ENCODE measurements around the gene KIR2DL1. TPM values are rescaled to one million over a fixed set of nuclear protein-coding genes. Genes with fewer than 3 reads are reported as not detected.
"Not testable (repeated sequence)": the region's sequence is repeated elsewhere in the genome, so short reads cannot be mapped to it uniquely, and the experiment has no call there.

The KIR2DL1 gene
- total RNA-seq, 2 experiments from 2014 or later, result not detected

DNA sequence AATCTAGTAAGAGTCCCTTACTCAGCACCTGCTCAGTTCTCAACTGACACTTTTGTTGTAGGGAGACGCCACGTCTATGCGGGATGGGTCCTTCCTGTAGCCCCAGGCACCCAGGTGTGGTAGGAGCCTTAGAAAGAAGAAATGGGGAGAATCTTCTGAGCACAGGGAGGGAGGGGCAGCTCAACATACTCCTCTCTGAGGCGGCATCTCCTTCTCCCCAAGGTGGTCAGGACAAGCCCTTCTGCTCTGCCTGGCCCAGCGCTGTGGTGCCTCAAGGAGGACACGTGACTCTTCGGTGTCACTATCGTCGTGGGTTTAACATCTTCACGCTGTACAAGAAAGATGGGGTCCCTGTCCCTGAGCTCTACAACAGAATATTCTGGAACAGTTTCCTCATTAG lies 35.0 kb downstream of the KIR2DL1 start:
- Mint-ChIP-seq H3K4me1 (ENCODE audit: low read depth) (no peaks in the 10 kb centered on the region), H3K9me3 (peaks cover 4% of the 10 kb centered on the region), H3K4me3 (no peak overlapping the region), H3K36me3 (ENCODE audit: low read depth) (no peaks in the 10 kb centered on the region), H3K27me3 (peaks cover 53% of the 10 kb centered on the region), H3K27ac (no peak overlapping the region)
- Histone ChIP-seq H3K4me3 (ENCODE audit: low read length) (no peak overlapping the region), H3K9me3 (ENCODE audit: control insufficient read depth in 1 of 2, insufficient read depth in 1 of 2, low read length in 2 of 2) (peaks cover 0 to 16% of the 10 kb centered on the region in 2 experiments), H3K4me1 (ENCODE audit: insufficient read depth, low read length) (no peaks in the 10 kb centered on the region), H3K27ac (ENCODE audit: low read depth in 1 of 2, low read length in 2 of 2) (no peak overlapping the region), H3K27me3 (ENCODE audit: control insufficient read depth in 1 of 2, insufficient read depth in 2 of 2, low read length in 2 of 2) (peaks cover 0 to 9% of the 10 kb centered on the region in 2 experiments), H3K36me3 (ENCODE audit: insufficient read depth, low read length) (no peaks in the 10 kb centered on the region)
- ATAC-seq (ENCODE audit: poor library complexity) (no peak), DNase-seq (no peak)
- intact Hi-C loops (cut with DNase I, micrococcal nuclease), result no loop called here
- POLR2A ChIA-PET, result no interaction called here
- TF ChIP-seq, protein P1, sequence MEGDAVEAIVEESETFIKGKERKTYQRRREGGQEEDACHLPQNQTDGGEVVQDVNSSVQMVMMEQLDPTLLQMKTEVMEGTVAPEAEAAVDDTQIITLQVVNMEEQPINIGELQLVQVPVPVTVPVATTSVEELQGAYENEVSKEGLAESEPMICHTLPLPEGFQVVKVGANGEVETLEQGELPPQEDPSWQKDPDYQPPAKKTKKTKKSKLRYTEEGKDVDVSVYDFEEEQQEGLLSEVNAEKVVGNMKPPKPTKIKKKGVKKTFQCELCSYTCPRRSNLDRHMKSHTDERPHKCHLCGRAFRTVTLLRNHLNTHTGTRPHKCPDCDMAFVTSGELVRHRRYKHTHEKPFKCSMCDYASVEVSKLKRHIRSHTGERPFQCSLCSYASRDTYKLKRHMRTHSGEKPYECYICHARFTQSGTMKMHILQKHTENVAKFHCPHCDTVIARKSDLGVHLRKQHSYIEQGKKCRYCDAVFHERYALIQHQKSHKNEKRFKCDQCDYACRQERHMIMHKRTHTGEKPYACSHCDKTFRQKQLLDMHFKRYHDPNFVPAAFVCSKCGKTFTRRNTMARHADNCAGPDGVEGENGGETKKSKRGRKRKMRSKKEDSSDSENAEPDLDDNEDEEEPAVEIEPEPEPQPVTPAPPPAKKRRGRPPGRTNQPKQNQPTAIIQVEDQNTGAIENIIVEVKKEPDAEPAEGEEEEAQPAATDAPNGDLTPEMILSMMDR (IDR thresholded peaks at IDR 0.05), result no peak
- CTCF ChIA-PET, result no interaction called here

- Histone ChIP-seq H3K4me3 (ENCODE audit: low read length) (no peak overlapping the region), H3K36me3 (ENCODE audit: insufficient read depth, low read length) (no peaks in the 10 kb centered on the region), H3K27ac (ENCODE audit: low read depth in 1 of 2, low read length in 2 of 2) (no peak overlapping the region), H3K4me1 (ENCODE audit: insufficient read depth, low read length) (no peaks in the 10 kb centered on the region), H3K9me3 (ENCODE audit: control insufficient read depth in 1 of 2, insufficient read depth in 1 of 2, low read length in 2 of 2) (peaks cover 0 to 16% of the 10 kb centered on the region in 2 experiments), H3K27me3 (ENCODE audit: control insufficient read depth in 1 of 2, insufficient read depth in 2 of 2, low read length in 2 of 2) (peaks cover 0 to 9% of the 10 kb centered on the region in 2 experiments)
- Mint-ChIP-seq H3K36me3 (ENCODE audit: low read depth) (no peaks in the 10 kb centered on the region), H3K4me3 (no peak overlapping the region), H3K27me3 (peaks cover 60% of the 10 kb centered on the region), H3K4me1 (ENCODE audit: low read depth) (no peaks in the 10 kb centered on the region), H3K9me3 (peaks cover 2% of the 10 kb centered on the region), H3K27ac (no peak overlapping the region)
- ChIA-PET CTCF (no interaction called here), POLR2A (no interaction called here)
- TF ChIP-seq, protein P1 (IDR thresholded peaks at IDR 0.05), result no peak
- intact Hi-C loops (cut with DNase I, micrococcal nuclease), result no loop called here
- ATAC-seq (ENCODE audit: poor library complexity) (no peak), DNase-seq (no peak)
Measured at GRCh38 chr19:54805665-54806515, 36.3 kb downstream of the KIR2DL1 start.

DNA sequence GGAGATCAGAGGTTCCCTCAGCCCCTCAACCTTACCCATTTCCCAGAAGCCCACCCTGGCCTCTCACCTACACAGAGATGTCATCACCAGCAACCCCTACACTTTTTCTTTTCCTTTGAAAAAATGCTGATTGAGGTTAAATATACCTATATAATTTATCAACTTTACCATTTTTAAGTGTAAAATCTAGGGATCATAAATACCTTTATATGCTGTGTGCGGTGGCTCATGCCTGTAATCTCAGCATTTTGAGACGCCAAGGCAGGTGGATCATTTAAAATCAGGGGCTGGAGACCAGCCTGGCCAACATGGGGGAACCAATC lies 36.9 kb downstream of the KIR2DL1 start:
- intact Hi-C loops (cut with DNase I, micrococcal nuclease), result no loop called here
- no peak for DNase-seq
- no peak for ATAC-seq (ENCODE audit: poor library complexity)
- Histone ChIP-seq H3K9me3 (ENCODE audit: control insufficient read depth in 1 of 2, insufficient read depth in 1 of 2, low read length in 2 of 2) (peaks cover 0 to 16% of the 10 kb centered on the region in 2 experiments), H3K27ac (ENCODE audit: low read depth in 1 of 2, low read length in 2 of 2) (no peak overlapping the region), H3K4me3 (ENCODE audit: low read length) (no peak overlapping the region), H3K27me3 (ENCODE audit: control insufficient read depth in 1 of 2, insufficient read depth in 2 of 2, low read length in 2 of 2) (peaks cover 0 to 9% of the 10 kb centered on the region in 2 experiments), H3K36me3 (ENCODE audit: insufficient read depth, low read length) (no peaks in the 10 kb centered on the region), H3K4me1 (ENCODE audit: insufficient read depth, low read length) (no peaks in the 10 kb centered on the region)
- TF ChIP-seq, protein P1 (IDR thresholded peaks at IDR 0.05), result no peak
- CTCF ChIA-PET, result no interaction called here
- no peaks in the 10 kb centered on the region for H3K4me1 Mint-ChIP-seq (ENCODE audit: low read depth)
- H3K36me3 Mint-ChIP-seq (ENCODE audit: low read depth), result no peaks in the 10 kb centered on the region
- H3K9me3 Mint-ChIP-seq, result peaks cover 2% of the 10 kb centered on the region
- peaks cover 58% of the 10 kb centered on the region for H3K27me3 Mint-ChIP-seq
- H3K27ac Mint-ChIP-seq, result no peak overlapping the region
- H3K4me3 Mint-ChIP-seq, result no peak overlapping the region
- POLR2A ChIA-PET, result no interaction called here

GRCh38 chr19:54814571-54814970 lies 45.0 kb downstream of the KIR2DL1 start:
- CTCF ChIA-PET; H3K9me3 ChIP-seq (ENCODE audit: control insufficient read depth in 1 of 2, insufficient read depth in 1 of 2, low read length in 2 of 2); H3K27ac ChIP-seq (ENCODE audit: low read depth in 1 of 2, low read length in 2 of 2); H3K4me3 Mint-ChIP-seq; H3K4me1 ChIP-seq (ENCODE audit: insufficient read depth, low read length); H3K27me3 ChIP-seq (ENCODE audit: control insufficient read depth in 1 of 2, insufficient read depth in 2 of 2, low read length in 2 of 2); H3K9me3 Mint-ChIP-seq; H3K36me3 ChIP-seq (ENCODE audit: insufficient read depth, low read length); POLR2A ChIA-PET; ATAC-seq (ENCODE audit: poor library complexity); H3K4me3 ChIP-seq (ENCODE audit: low read length); DNase-seq; H3K36me3 Mint-ChIP-seq (ENCODE audit: low read depth); H3K4me1 Mint-ChIP-seq (ENCODE audit: low read depth); H3K27ac Mint-ChIP-seq; intact Hi-C loops (cut with DNase I, micrococcal nuclease): not testable (repeated sequence)
- H3K27me3 Mint-ChIP-seq, result peaks cover 42% of the 10 kb centered on the region

- H3K9me3 ChIP-seq (ENCODE audit: control insufficient read depth in 1 of 2, insufficient read depth in 1 of 2, low read length in 2 of 2); H3K4me3 ChIP-seq (ENCODE audit: low read length); H3K4me3 Mint-ChIP-seq; H3K27ac ChIP-seq (ENCODE audit: low read depth in 1 of 2, low read length in 2 of 2); H3K9me3 Mint-ChIP-seq; H3K36me3 ChIP-seq (ENCODE audit: insufficient read depth, low read length); H3K27ac Mint-ChIP-seq; intact Hi-C loops (cut with DNase I, micrococcal nuclease); ATAC-seq (ENCODE audit: poor library complexity); H3K36me3 Mint-ChIP-seq (ENCODE audit: low read depth); H3K4me1 Mint-ChIP-seq (ENCODE audit: low read depth); CTCF ChIA-PET; H3K4me1 ChIP-seq (ENCODE audit: insufficient read depth, low read length); POLR2A ChIA-PET; H3K27me3 ChIP-seq (ENCODE audit: control insufficient read depth in 1 of 2, insufficient read depth in 2 of 2, low read length in 2 of 2); DNase-seq: not testable (repeated sequence)
- H3K27me3 Mint-ChIP-seq, result peaks cover 37% of the 10 kb centered on the region
Measured at GRCh38 chr19:54816251-54816650, 46.7 kb downstream of the KIR2DL1 start, which contains the start of gene KIR3DL1. Gene KIR3DL1 (plus strand): TSS chr19:54816468.

Measured in CD4-positive, alpha-beta T cell (primary cell).